ENCODE data around the gene SNX25. TPM values are rescaled to one million over a fixed set of nuclear protein-coding genes. Genes with fewer than 3 reads are reported as not detected.

Gene SNX25
- total and polyA plus RNA-seq, 10 of the 15 experiments (the other 5 are each of a cell fraction or from before 2014, with no cell fraction given): 11.2 to 117 (median 62.8) TPM

DNA sequence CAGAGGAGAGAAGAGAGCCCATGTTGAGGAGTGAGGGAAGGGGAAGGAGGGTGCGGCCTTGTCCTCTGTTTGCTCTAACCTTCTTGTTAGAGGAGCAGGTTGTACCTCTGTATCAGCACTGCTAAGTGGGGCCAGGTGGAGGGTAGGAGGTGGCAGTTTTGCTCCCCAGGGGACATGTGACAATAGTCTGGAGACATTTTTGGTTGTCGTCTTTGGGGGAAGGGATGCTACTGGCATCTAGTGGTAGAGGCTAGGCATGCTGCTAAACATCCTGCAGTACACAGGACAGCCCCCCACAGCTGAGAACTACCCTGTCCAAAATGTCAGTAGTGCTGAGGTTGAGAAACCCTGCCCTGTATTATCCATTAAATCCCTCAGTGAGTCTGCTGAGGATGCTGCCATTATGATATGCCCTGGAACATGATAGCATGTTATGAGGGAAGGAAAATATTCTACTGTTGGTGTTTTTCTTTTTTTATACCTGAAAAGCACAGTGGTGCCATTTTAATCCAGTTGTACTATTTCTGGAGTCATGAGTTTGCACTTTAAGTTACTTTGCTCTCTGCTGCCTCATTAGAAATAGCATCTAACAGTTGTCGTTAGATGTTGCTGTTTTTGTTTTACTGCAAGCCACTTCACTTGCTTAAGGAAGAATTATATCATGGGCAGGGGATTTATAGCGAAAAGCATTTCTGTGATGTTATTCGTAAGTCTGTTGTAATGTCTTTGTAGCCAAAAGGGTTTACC lies 95.7 kb downstream of the SNX25 start (continued):
- TF ChIP-seq, protein P1, sequence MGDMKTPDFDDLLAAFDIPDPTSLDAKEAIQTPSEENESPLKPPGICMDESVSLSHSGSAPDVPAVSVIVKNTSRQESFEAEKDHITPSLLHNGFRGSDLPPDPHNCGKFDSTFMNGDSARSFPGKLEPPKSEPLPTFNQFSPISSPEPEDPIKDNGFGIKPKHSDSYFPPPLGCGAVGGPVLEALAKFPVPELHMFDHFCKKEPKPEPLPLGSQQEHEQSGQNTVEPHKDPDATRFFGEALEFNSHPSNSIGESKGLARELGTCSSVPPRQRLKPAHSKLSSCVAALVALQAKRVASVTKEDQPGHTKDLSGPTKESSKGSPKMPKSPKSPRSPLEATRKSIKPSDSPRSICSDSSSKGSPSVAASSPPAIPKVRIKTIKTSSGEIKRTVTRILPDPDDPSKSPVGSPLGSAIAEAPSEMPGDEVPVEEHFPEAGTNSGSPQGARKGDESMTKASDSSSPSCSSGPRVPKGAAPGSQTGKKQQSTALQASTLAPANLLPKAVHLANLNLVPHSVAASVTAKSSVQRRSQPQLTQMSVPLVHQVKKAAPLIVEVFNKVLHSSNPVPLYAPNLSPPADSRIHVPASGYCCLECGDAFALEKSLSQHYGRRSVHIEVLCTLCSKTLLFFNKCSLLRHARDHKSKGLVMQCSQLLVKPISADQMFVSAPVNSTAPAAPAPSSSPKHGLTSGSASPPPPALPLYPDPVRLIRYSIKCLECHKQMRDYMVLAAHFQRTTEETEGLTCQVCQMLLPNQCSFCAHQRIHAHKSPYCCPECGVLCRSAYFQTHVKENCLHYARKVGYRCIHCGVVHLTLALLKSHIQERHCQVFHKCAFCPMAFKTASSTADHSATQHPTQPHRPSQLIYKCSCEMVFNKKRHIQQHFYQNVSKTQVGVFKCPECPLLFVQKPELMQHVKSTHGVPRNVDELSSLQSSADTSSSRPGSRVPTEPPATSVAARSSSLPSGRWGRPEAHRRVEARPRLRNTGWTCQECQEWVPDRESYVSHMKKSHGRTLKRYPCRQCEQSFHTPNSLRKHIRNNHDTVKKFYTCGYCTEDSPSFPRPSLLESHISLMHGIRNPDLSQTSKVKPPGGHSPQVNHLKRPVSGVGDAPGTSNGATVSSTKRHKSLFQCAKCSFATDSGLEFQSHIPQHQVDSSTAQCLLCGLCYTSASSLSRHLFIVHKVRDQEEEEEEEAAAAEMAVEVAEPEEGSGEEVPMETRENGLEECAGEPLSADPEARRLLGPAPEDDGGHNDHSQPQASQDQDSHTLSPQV (IDR thresholded peaks at IDR 0.05): no peak
- TF ChIP-seq FOS (IDR thresholded peaks at IDR 0.05; ENCODE audit: borderline replicate concordance, extremely low read depth, insufficient read length): no peak
- no peak for TF ChIP-seq RFX5 (IDR thresholded peaks at IDR 0.05; ENCODE audit: low read depth, low read length)
- no peak for TF ChIP-seq ZNF274 (IDR thresholded peaks at IDR 0.05; ENCODE audit: insufficient read depth, insufficient read length)
- TF ChIP-seq, protein P2, sequence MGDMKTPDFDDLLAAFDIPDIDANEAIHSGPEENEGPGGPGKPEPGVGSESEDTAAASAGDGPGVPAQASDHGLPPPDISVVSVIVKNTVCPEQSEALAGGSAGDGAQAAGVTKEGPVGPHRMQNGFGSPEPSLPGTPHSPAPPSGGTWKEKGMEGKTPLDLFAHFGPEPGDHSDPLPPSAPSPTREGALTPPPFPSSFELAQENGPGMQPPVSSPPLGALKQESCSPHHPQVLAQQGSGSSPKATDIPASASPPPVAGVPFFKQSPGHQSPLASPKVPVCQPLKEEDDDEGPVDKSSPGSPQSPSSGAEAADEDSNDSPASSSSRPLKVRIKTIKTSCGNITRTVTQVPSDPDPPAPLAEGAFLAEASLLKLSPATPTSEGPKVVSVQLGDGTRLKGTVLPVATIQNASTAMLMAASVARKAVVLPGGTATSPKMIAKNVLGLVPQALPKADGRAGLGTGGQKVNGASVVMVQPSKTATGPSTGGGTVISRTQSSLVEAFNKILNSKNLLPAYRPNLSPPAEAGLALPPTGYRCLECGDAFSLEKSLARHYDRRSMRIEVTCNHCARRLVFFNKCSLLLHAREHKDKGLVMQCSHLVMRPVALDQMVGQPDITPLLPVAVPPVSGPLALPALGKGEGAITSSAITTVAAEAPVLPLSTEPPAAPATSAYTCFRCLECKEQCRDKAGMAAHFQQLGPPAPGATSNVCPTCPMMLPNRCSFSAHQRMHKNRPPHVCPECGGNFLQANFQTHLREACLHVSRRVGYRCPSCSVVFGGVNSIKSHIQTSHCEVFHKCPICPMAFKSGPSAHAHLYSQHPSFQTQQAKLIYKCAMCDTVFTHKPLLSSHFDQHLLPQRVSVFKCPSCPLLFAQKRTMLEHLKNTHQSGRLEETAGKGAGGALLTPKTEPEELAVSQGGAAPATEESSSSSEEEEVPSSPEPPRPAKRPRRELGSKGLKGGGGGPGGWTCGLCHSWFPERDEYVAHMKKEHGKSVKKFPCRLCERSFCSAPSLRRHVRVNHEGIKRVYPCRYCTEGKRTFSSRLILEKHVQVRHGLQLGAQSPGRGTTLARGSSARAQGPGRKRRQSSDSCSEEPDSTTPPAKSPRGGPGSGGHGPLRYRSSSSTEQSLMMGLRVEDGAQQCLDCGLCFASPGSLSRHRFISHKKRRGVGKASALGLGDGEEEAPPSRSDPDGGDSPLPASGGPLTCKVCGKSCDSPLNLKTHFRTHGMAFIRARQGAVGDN (IDR thresholded peaks at IDR 0.05): peak; percentile 43; the same call in 1 of the 2 replicates
- no peak for TF ChIP-seq NFYB (IDR thresholded peaks at IDR 0.05; ENCODE audit: insufficient read depth, low read depth, low read length)
- TF ChIP-seq, protein P3, sequence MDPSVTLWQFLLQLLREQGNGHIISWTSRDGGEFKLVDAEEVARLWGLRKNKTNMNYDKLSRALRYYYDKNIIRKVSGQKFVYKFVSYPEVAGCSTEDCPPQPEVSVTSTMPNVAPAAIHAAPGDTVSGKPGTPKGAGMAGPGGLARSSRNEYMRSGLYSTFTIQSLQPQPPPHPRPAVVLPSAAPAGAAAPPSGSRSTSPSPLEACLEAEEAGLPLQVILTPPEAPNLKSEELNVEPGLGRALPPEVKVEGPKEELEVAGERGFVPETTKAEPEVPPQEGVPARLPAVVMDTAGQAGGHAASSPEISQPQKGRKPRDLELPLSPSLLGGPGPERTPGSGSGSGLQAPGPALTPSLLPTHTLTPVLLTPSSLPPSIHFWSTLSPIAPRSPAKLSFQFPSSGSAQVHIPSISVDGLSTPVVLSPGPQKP (IDR thresholded peaks at IDR 0.05; ENCODE audit: low read depth, low read length): no peak
- TF ChIP-seq RBBP5 (conservative IDR thresholded peaks at IDR 0.05): no peak
- TF ChIP-seq MEF2A (IDR thresholded peaks at IDR 0.05; ENCODE audit: insufficient read depth, low read depth, low read length): no peak
- TF ChIP-seq, protein P4, sequence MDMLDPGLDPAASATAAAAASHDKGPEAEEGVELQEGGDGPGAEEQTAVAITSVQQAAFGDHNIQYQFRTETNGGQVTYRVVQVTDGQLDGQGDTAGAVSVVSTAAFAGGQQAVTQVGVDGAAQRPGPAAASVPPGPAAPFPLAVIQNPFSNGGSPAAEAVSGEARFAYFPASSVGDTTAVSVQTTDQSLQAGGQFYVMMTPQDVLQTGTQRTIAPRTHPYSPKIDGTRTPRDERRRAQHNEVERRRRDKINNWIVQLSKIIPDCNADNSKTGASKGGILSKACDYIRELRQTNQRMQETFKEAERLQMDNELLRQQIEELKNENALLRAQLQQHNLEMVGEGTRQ (IDR thresholded peaks at IDR 0.05; ENCODE audit: borderline replicate concordance, low read depth, low read length): peak; percentile 25; the same call in 1 of the 2 replicates
- TF ChIP-seq RB1 (IDR thresholded peaks at IDR 0.05; ENCODE audit: borderline replicate concordance): 0 out of 2 replicates have a peak, but pooled peaks have one; percentile 38
- TF ChIP-seq HCFC1 (IDR thresholded peaks at IDR 0.05; ENCODE audit: low read length): no peak; the same call in 1 of the 2 replicates
- TF ChIP-seq, protein P5, sequence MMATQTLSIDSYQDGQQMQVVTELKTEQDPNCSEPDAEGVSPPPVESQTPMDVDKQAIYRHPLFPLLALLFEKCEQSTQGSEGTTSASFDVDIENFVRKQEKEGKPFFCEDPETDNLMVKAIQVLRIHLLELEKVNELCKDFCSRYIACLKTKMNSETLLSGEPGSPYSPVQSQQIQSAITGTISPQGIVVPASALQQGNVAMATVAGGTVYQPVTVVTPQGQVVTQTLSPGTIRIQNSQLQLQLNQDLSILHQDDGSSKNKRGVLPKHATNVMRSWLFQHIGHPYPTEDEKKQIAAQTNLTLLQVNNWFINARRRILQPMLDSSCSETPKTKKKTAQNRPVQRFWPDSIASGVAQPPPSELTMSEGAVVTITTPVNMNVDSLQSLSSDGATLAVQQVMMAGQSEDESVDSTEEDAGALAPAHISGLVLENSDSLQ (IDR thresholded peaks at IDR 0.05): no peak
